Liver (tissue), 9 donors: ENCODE measurements around the gene VWF. TPM values are rescaled to one million over a fixed set of nuclear protein-coding genes. Genes with fewer than 3 reads are reported as not detected.

ENCODE experiments used
- DNase-seq: peaks from one replicate; pipeline ENCODE4 v3.0.0-alpha.2; 2017; ENCODE audit warnings: low spot score
- H3K27ac ChIP-seq, 2 donors: one replicate each; pipeline ENCODE4 v1.7.0; 2013; ENCODE audit warnings: inconsistent platforms in 2 of 2, low read length in 2 of 2, control low read depth in 1 of 2, low read depth in 1 of 2, mild to moderate bottlenecking in 1 of 2
- H3K27me3 ChIP-seq, 4 donors: one replicate each; pipeline versions ENCODE4 v1.6.1 to v1.7.0; 2013; ENCODE audit warnings: low read length in 3 of 4, inconsistent platforms in 1 of 4, mild to moderate bottlenecking in 1 of 4, moderate library complexity in 1 of 4; ENCODE audit not compliant: control insufficient read depth in 4 of 4, insufficient read depth in 4 of 4
- H3K36me3 ChIP-seq, 4 donors: one replicate each; pipeline versions ENCODE4 v1.6.1 to v1.7.0; 2013; ENCODE audit warnings: low read length in 3 of 4, mild to moderate bottlenecking in 3 of 4, low read depth in 1 of 4, moderate library complexity in 1 of 4; ENCODE audit not compliant: control insufficient read depth in 4 of 4, insufficient read depth in 3 of 4
- H3K4me1 ChIP-seq, 4 donors: one replicate each; pipeline versions ENCODE4 v1.6.1 to v1.7.0; 2013; ENCODE audit warnings: low read length in 3 of 4, mild to moderate bottlenecking in 3 of 4, moderate library complexity in 1 of 4; ENCODE audit not compliant: control insufficient read depth in 4 of 4, insufficient read depth in 4 of 4
- H3K4me3 ChIP-seq, 3 donors: one replicate each; pipeline versions ENCODE4 v1.6.1 to v1.7.0; 2013; ENCODE audit warnings: low read length in 3 of 3, control low read depth in 1 of 3, low read depth in 1 of 3, mild to moderate bottlenecking in 1 of 3
- H3K9ac ChIP-seq, 2 donors: one replicate each; pipeline ENCODE4 v1.7.0; 2013; ENCODE audit warnings: low read length in 2 of 2, mild to moderate bottlenecking in 2 of 2, moderate library complexity in 2 of 2, control low read depth in 1 of 2, low read depth in 1 of 2
- H3K9me3 ChIP-seq, 4 donors: one replicate each; pipeline versions ENCODE4 v1.6.1 to v1.7.0; 2013; ENCODE audit warnings: low read length in 3 of 4; ENCODE audit not compliant: control insufficient read depth in 4 of 4
- CTCF ChIP-seq: fragments of 150-350 bp; IDR thresholded peaks from 2 replicates; pipeline ENCODE4 v1.5.1; 2017; ENCODE audit warnings: improper control_type of control experiment, low read depth, low read length; ENCODE audit not compliant: missing input control
- EGR1 ChIP-seq, 2 donors: IDR thresholded peaks; 2 replicates each; pipeline ENCODE4 v1.6.1; 2016 to 2018; ENCODE audit warnings: antibody characterized with exemption in 2 of 2, low read depth in 2 of 2
- FOXA1 ChIP-seq: IDR thresholded peaks from 2 replicates; pipeline ENCODE4 v1.6.1; 2016; ENCODE audit warnings: antibody characterized with exemption
- FOXA2 ChIP-seq: IDR thresholded peaks from 2 replicates; pipeline ENCODE4 v1.6.1; 2016; ENCODE audit warnings: antibody characterized with exemption
- GABPA ChIP-seq, 2 donors: IDR thresholded peaks in 1 of 2; conservative IDR thresholded peaks in 1 of 2; 2 replicates each; pipeline ENCODE4 v1.6.1; 2016; ENCODE audit warnings: antibody characterized with exemption in 2 of 2, mild to moderate bottlenecking in 1 of 2, moderate library complexity in 1 of 2
- HNF4A ChIP-seq, 2 donors: conservative IDR thresholded peaks; 2 replicates each; pipeline ENCODE4 v1.6.1; 2016; ENCODE audit warnings: antibody characterized with exemption in 2 of 2, mild to moderate bottlenecking in 2 of 2
- HNF4G ChIP-seq: IDR thresholded peaks from 2 replicates; pipeline ENCODE4 v1.6.1; 2016; ENCODE audit warnings: antibody characterized with exemption
- JUND ChIP-seq, 2 donors: IDR thresholded peaks; 2 replicates each; pipeline ENCODE4 v1.6.1; 2016; ENCODE audit warnings: antibody characterized with exemption in 2 of 2
- NR2F2 ChIP-seq: IDR thresholded peaks from 2 replicates; pipeline ENCODE4 v1.6.1; 2016; ENCODE audit warnings: antibody characterized with exemption
- RAD21 ChIP-seq, 2 donors: IDR thresholded peaks; 2 replicates each; pipeline ENCODE4 v1.6.1; 2016; ENCODE audit warnings: antibody characterized with exemption in 2 of 2, mild to moderate bottlenecking in 2 of 2
- REST ChIP-seq: IDR thresholded peaks from 2 replicates; pipeline ENCODE4 v1.6.1; 2016; ENCODE audit warnings: antibody characterized with exemption, mild to moderate bottlenecking
- RXRA ChIP-seq, 2 donors: IDR thresholded peaks; 2 replicates each; pipeline ENCODE4 v1.6.1; 2017 to 2018; ENCODE audit warnings: antibody characterized with exemption in 2 of 2, mild to moderate bottlenecking in 1 of 2
- SP1 ChIP-seq: IDR thresholded peaks from 2 replicates; pipeline ENCODE4 v1.6.1; 2018; ENCODE audit warnings: antibody characterized with exemption, mild to moderate bottlenecking
- TAF1 ChIP-seq: conservative IDR thresholded peaks from 2 replicates; pipeline ENCODE4 v1.6.1; 2016; ENCODE audit warnings: antibody characterized with exemption, mild to moderate bottlenecking
- YY1 ChIP-seq: IDR thresholded peaks from 2 replicates; pipeline ENCODE4 v1.6.1; 2016; ENCODE audit warnings: antibody characterized with exemption, mild to moderate bottlenecking
- ZBTB33 ChIP-seq: IDR thresholded peaks from 2 replicates; pipeline ENCODE4 v1.6.1; 2016; ENCODE audit warnings: antibody characterized with exemption
- WGBS: extraction: QIAGEN DNeasy Blood & Tissue Kit; methylation state at CpG from one replicate; pipeline ENCODE4 v1.1.7; 2013; 5-methylcytosine and 5-hydroxymethylcytosine counted together
- polyA plus RNA-seq, 2 donors: library from polyadenylated mRNA; stranded (reverse) in 1 of 2; unstranded in 1 of 2; fragments of 200-250 nt in 1 of 2; fragments of >200 nt in 1 of 2; fragmentation: Nextera tagmentation in 1 of 2; extraction: Ambion mirVana in 1 of 2; gene quantifications; one replicate each; pipeline versions ENCODE4 v1.2.1 to v1.2.3, GENCODE V29; 2013 to 2015
- total RNA-seq, 2 donors: library from RNA; depleted of rRNA; stranded (reverse); fragments of >200 nt; gene quantifications; one replicate each; pipeline ENCODE4 v1.2.3, GENCODE V29; 2014
- TF ChIP-seq, protein P1 (sequence below): IDR thresholded peaks from 2 replicates; pipeline ENCODE4 v1.6.1; 2016; ENCODE audit warnings: antibody characterized with exemption
- TF ChIP-seq, protein P2 (sequence below): IDR thresholded peaks from 2 replicates; pipeline ENCODE4 v1.6.1; 2016; ENCODE audit warnings: antibody characterized with exemption
- donor health status: healthy.
- donor health status: healthy.
- donor health status: healthy.
- donor health status: healthy.
- donor health status: healthy.

VWF gene
- total and polyA plus RNA-seq, 4 donors, result 2.1 to 10.8 (median 4.0) TPM

DNA sequence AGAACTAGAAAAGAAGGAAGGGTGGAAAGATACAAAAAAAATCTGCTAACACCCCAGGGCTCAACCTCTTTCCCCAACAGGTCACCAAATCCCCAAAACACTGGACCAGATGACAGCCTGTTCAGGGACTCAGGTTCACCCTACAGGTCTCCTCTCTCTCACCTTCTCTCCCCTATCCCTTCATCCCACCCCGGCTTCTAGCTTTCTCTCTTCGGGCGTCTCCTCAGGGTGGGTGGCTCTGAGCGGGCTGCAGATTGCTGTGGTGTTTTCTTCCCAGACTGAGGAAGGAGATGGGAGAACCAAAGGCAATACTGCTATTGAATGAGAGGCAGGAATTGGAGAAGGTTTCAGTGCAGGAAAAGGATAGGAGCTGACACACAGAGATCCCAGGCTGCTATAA is 218.7 kb downstream of the VWF start:
- Histone ChIP-seq H3K27me3 (peaks cover 0 to under 1% (median 0%) of the 10 kb centered on the region in 4 donors), H3K4me3 (no peak overlapping the region), H3K9ac (no peak overlapping the region), H3K36me3 (no peaks in the 10 kb centered on the region), H3K4me1 (no peaks in the 10 kb centered on the region), H3K9me3 (no peaks in the 10 kb centered on the region), H3K27ac (no peak overlapping the region)
- WGBS, result 91% methylated on average over 4 of the region's 4 CpGs
- DNase-seq, result no peak
- TF ChIP-seq FOXA2, result no peak
- TF ChIP-seq, protein P1, sequence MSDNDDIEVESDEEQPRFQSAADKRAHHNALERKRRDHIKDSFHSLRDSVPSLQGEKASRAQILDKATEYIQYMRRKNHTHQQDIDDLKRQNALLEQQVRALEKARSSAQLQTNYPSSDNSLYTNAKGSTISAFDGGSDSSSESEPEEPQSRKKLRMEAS, result no peak
- no peak for TF ChIP-seq RAD21 (IDR thresholded peaks at IDR 0.05)
- no peak for TF ChIP-seq SP1
- TF ChIP-seq, protein P2, sequence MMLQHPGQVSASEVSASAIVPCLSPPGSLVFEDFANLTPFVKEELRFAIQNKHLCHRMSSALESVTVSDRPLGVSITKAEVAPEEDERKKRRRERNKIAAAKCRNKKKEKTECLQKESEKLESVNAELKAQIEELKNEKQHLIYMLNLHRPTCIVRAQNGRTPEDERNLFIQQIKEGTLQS, result no peak
- TF ChIP-seq NR2F2, result no peak
- TF ChIP-seq JUND (IDR thresholded peaks at IDR 0.05), result no peak
- no peak for TF ChIP-seq REST
- TF ChIP-seq HNF4A (conservative IDR thresholded peaks at IDR 0.05), result no peak
- TF ChIP-seq CTCF, result no peak
- no peak for TF ChIP-seq TAF1
- no peak for TF ChIP-seq EGR1 (IDR thresholded peaks at IDR 0.05; ENCODE audit: low read depth in 2 of 2)
- TF ChIP-seq GABPA (IDR thresholded peaks at IDR 0.05 in 1 of 2, conservative IDR thresholded peaks at IDR 0.05 in 1 of 2), result no peak
- no peak for TF ChIP-seq FOXA1
- no peak for TF ChIP-seq YY1
- TF ChIP-seq ZBTB33, result no peak
- no peak for TF ChIP-seq HNF4G
- TF ChIP-seq RXRA (IDR thresholded peaks at IDR 0.05), result no peak
